ENCODE data around the gene FSTL5. TPM values are rescaled to one million over a fixed set of nuclear protein-coding genes. Genes with fewer than 3 reads are reported as not detected.

The FSTL5 gene
- total and polyA plus RNA-seq, 2 donors (not counting 3 experiments of a cell fraction or from before 2014, with no cell fraction given), result 1.3 to 1.9 TPM

DNA sequence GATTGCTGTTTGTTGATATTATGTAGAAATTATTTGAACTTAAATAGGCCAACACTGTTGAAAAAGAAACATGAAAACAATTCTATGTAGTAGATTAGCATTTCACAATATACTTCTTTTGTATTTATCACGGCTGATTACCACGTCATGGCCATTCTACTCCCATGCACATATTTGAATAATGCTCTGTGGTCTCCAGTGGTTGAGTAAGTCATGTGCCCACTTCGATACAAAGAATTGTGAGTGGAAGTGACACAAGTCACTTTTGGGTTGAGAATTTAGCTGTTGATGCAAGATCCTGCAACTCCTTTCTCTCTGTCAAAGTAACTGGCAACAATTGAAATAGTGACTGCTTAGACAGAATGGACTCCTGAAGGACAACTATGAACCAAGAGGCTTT, 6.7 kb upstream of the FSTL5 start:
- dilution Hi-C loops (cut with MboI; ENCODE audit: extremely low pct_ligation_motif_present, low sequenced_read_pairs), result no loop called here
- CTCF ChIA-PET, result interaction anchor here (0.7 to 3.3 kb wide), 2 partner anchors 854 to 914 kb away, joined by 4 to 23 read pairs; no protein-coding TSS in a partner anchor
- POLR2A ChIA-PET, result no interaction called here
- H3K27ac ChIP-seq (ENCODE audit: insufficient read depth, low read depth, low read length), result no peak overlapping the region
- no peak overlapping the region for H2AFZ ChIP-seq (ENCODE audit: low read depth, low read length)
- intact Hi-C loops (cut with micrococcal nuclease), result no loop called here
- H3K4me3 ChIP-seq (replicated peaks in 1 of 3; ENCODE audit: insufficient read depth in 1 of 3, low read depth in 1 of 3, low read length in 3 of 3), result no peak overlapping the region
- H3K36me3 ChIP-seq (ENCODE audit: control insufficient read depth in 2 of 2, extremely low read depth in 1 of 2, insufficient read depth in 2 of 2, low read length in 2 of 2), result no peaks in the 10 kb centered on the region
- peaks cover 0 to 2% of the 10 kb centered on the region in 2 experiments for H3K27me3 ChIP-seq (ENCODE audit: control insufficient read depth in 2 of 2, insufficient read depth in 2 of 2, low read length in 2 of 2)
- no peak for DNase-seq (ENCODE audit: low read depth, low spot score)
- no peak for TF ChIP-seq JUN (IDR thresholded peaks at IDR 0.05; ENCODE audit: borderline replicate concordance, insufficient read depth, insufficient read length, low read depth)
- no peak for TF ChIP-seq MYC (IDR thresholded peaks at IDR 0.05; ENCODE audit: low read depth, low read length)
- no peak for TF ChIP-seq FOS (IDR thresholded peaks at IDR 0.05; ENCODE audit: borderline replicate concordance, insufficient read depth, low read length)
- no peak for TF ChIP-seq GATA2 (IDR thresholded peaks at IDR 0.05; ENCODE audit: insufficient read depth, insufficient read length, low read depth, low read length)
- TF ChIP-seq, protein P1, sequence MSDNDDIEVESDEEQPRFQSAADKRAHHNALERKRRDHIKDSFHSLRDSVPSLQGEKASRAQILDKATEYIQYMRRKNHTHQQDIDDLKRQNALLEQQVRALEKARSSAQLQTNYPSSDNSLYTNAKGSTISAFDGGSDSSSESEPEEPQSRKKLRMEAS (IDR thresholded peaks at IDR 0.05; ENCODE audit: insufficient read depth, insufficient read length), result no peak
- no peak for TF ChIP-seq POLR2AphosphoS5 (IDR thresholded peaks at IDR 0.05; ENCODE audit: insufficient read depth, low read depth, low read length)
- no peak for TF ChIP-seq EZH2 (IDR thresholded peaks at IDR 0.05; ENCODE audit: borderline replicate concordance, low read depth, low read length, severe bottlenecking)
- TF ChIP-seq, protein P2, sequence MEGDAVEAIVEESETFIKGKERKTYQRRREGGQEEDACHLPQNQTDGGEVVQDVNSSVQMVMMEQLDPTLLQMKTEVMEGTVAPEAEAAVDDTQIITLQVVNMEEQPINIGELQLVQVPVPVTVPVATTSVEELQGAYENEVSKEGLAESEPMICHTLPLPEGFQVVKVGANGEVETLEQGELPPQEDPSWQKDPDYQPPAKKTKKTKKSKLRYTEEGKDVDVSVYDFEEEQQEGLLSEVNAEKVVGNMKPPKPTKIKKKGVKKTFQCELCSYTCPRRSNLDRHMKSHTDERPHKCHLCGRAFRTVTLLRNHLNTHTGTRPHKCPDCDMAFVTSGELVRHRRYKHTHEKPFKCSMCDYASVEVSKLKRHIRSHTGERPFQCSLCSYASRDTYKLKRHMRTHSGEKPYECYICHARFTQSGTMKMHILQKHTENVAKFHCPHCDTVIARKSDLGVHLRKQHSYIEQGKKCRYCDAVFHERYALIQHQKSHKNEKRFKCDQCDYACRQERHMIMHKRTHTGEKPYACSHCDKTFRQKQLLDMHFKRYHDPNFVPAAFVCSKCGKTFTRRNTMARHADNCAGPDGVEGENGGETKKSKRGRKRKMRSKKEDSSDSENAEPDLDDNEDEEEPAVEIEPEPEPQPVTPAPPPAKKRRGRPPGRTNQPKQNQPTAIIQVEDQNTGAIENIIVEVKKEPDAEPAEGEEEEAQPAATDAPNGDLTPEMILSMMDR (IDR thresholded peaks at IDR 0.05; ENCODE audit: extremely low read depth in 1 of 2, insufficient read depth in 1 of 2, low read depth in 1 of 2, low read length in 2 of 2), result no peak
- no peak for TF ChIP-seq POLR2A (IDR thresholded peaks at IDR 0.05; ENCODE audit: low read depth, low read length)
- H3K9ac ChIP-seq (replicated peaks; ENCODE audit: extremely low read depth, insufficient read depth, low read length), result no peak overlapping the region
- H3K79me2 ChIP-seq (ENCODE audit: control insufficient read depth, insufficient read depth, low read length), result no peaks in the 10 kb centered on the region
- H3K9me3 ChIP-seq (replicated peaks; ENCODE audit: control insufficient read depth, insufficient read depth, low read length), result no peaks in the 10 kb centered on the region
- BruUV-seq (replicated peaks), result no TSS peak
- no peaks in the 10 kb centered on the region for H4K20me1 ChIP-seq (replicated peaks; ENCODE audit: control insufficient read depth, extremely low read depth, insufficient read depth, low read length)
- no peak overlapping the region for H3K4me2 ChIP-seq (ENCODE audit: insufficient read depth, low read length)
- H3K4me1 ChIP-seq (ENCODE audit: control insufficient read depth, extremely low read depth, insufficient read depth, low read length), result no peaks in the 10 kb centered on the region
- H3K9me1 ChIP-seq (replicated peaks; ENCODE audit: control insufficient read depth, extremely low read depth, insufficient read depth, low read length), result no peaks in the 10 kb centered on the region
- FAIRE-seq, result no peak

Data from endothelial cell of umbilical vein (primary cell).